Measurements from ENCODE around the gene TOP3B. TPM values are rescaled to one million over a fixed set of nuclear protein-coding genes. Genes with fewer than 3 reads are reported as not detected.

The TOP3B gene
- total RNA-seq, 4 donors from 2014 or later, result 24.3 to 68.1 (median 48.4) TPM

DNA sequence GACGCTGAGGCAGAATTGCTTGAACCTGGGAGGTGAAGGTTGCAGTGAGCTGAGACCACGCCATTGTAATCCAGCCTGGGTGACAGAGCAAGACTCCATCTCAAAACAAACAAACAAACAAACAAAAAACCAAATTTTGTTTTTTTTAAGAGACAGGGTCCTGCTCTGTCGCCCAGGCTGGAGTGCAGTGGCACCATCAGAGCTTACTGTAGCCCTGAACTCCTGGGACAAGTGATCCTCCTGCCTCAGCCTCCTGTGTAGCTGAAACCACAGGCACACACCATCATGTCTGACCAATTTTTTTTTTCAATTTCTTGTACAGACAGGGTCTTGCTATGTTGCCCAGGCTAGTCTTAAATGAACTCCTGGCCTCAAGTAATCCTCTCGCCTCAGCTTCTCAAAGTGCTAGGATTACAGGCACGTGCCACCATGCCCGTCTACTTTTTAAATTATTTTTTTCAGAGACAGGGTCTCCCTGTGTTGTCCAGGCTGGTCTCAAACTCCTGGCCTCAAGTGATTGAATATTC is 16.8 kb downstream of the TOP3B start:
- TF ChIP-seq CTCF (IDR thresholded peaks at IDR 0.05), result no peak
- no peak for TF ChIP-seq POLR2A (IDR thresholded peaks at IDR 0.05)
- TF ChIP-seq EP300 (IDR thresholded peaks at IDR 0.05), result no peak
- H3K4me1 ChIP-seq, result no peaks in the 10 kb centered on the region
- no peaks in the 10 kb centered on the region for H3K9me3 ChIP-seq
- DNase-seq (ENCODE audit: low spot score in 2 of 2), result no peak
- no peaks in the 10 kb centered on the region for H3K27me3 ChIP-seq
- H3K27ac ChIP-seq, result peak overlapping the region in 1 of 4 donors; percentile 34
- 93% methylated on average over 6 of the region's 6 CpGs for WGBS, 2 donors
- peaks cover 10 to 100% (median 37%) of the 10 kb centered on the region in 3 donors for H3K36me3 ChIP-seq
- no peak overlapping the region for H3K4me3 ChIP-seq

DNA sequence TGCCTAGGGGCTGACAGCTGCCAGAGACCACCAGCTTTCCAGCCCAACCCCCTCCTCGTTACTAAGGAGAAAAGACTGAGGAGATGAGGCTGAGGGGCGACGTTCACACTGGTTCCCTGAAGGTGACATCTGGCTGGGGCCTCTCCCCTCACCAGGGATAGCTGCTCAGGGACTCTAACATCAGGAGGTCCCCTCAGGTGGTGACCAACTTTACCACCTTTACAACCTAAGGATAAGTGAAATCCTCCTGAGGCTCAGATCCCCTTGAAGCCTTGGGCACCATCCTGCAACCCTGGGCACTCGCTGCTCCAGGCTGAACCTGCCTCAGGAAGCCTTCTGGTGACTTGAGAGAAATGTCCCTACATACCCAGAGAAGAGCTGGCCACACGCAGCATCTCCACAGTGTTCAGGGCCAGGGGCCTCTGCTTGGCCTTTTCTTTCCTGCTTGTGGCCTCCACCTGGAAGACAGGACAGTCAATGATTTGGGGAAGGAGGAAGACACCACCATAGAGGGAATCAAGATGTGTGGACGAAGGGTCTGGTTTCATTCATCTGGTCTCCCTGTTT is 17.6 kb downstream of the TOP3B start:
- Histone ChIP-seq H3K9me3 (no peaks in the 10 kb centered on the region), H3K36me3 (peaks cover 10 to 100% (median 33%) of the 10 kb centered on the region in 3 donors), H3K27ac (peak overlapping the region in 1 of 4 donors; percentile 23), H3K4me3 (no peak overlapping the region), H3K4me1 (no peaks in the 10 kb centered on the region), H3K27me3 (no peaks in the 10 kb centered on the region)
- TF ChIP-seq EP300 (IDR thresholded peaks at IDR 0.05) (no peak), CTCF (IDR thresholded peaks at IDR 0.05) (no peak), POLR2A (IDR thresholded peaks at IDR 0.05) (no peak)
- WGBS, 2 donors, result 88 to 97% methylated on average over 6 of the region's 6 CpGs
- no peak for DNase-seq (ENCODE audit: low spot score in 2 of 2)

- WGBS, 2 donors, result 94 to 96% methylated on average over 4 to 15 of the region's 15 CpGs
- Histone ChIP-seq H3K4me3 (no peak overlapping the region), H3K36me3 (peaks cover 10 to 100% (median 32%) of the 10 kb centered on the region in 3 donors), H3K27ac (no peak overlapping the region), H3K9me3 (no peaks in the 10 kb centered on the region), H3K4me1 (no peaks in the 10 kb centered on the region), H3K27me3 (no peaks in the 10 kb centered on the region)
- no peak for DNase-seq (ENCODE audit: low spot score in 2 of 2)
- TF ChIP-seq EP300 (IDR thresholded peaks at IDR 0.05) (no peak), POLR2A (IDR thresholded peaks at IDR 0.05) (no peak), CTCF (IDR thresholded peaks at IDR 0.05) (no peak)
Observed at GRCh38 chr22:21964234-21964633, 18.4 kb downstream of the TOP3B start.

- peaks cover 10 to 100% (median 32%) of the 10 kb centered on the region in 3 donors for H3K36me3 ChIP-seq
- H3K4me1 ChIP-seq, result no peaks in the 10 kb centered on the region
- no peaks in the 10 kb centered on the region for H3K27me3 ChIP-seq
- no peak for DNase-seq (ENCODE audit: low spot score in 2 of 2)
- H3K27ac ChIP-seq, result no peak overlapping the region
- no peak overlapping the region for H3K4me3 ChIP-seq
- no peaks in the 10 kb centered on the region for H3K9me3 ChIP-seq
- 92% methylated on average over 10 to 18 of the region's 19 CpGs for WGBS, 2 donors
- no peak for TF ChIP-seq CTCF (IDR thresholded peaks at IDR 0.05)
- no peak for TF ChIP-seq EP300 (IDR thresholded peaks at IDR 0.05)
- no peak for TF ChIP-seq POLR2A (IDR thresholded peaks at IDR 0.05)
Observed at GRCh38 chr22:21963790-21964211, 18.8 kb downstream of the TOP3B start.

GRCh38 chr22:21963286-21963685 is 19.3 kb downstream of the TOP3B start:
- Histone ChIP-seq H3K36me3 (peaks cover 10 to 100% (median 32%) of the 10 kb centered on the region in 3 donors), H3K27me3 (no peaks in the 10 kb centered on the region), H3K27ac (no peak overlapping the region), H3K9me3 (no peaks in the 10 kb centered on the region), H3K4me1 (no peaks in the 10 kb centered on the region), H3K4me3 (no peak overlapping the region)
- DNase-seq (ENCODE audit: low spot score in 2 of 2), result no peak
- TF ChIP-seq POLR2A (IDR thresholded peaks at IDR 0.05), result no peak
- 90% methylated on average over 7 of the region's 7 CpGs for WGBS, 2 donors

All from tibial nerve (tissue), 4 donors.